A549 (cell line): ENCODE results near the gene SREBF1. TPM values are rescaled to one million over a fixed set of nuclear protein-coding genes. Genes with fewer than 3 reads are reported as not detected.

ENCODE experiments used
- ATAC-seq, 2 experiments: fragments of 200-7000 bp in 1 of 2; fragments of >200 bp in 1 of 2; cut with Nextera tagmentation in 1 of 2; cut with Tn5 transposase in 1 of 2; 3 replicates each; pipeline versions ENCODE4 v1.8.0 to v1.9.1; 2018 to 2020; ENCODE audit warnings: mild to moderate bottlenecking in 1 of 2, moderate library complexity in 1 of 2
- CTCF ChIA-PET: fragments of 300-600 bp; sonication (Branson Sonifier 250); formaldehyde crosslinking; extraction: SDS; loops from one replicate; lab custom pipeline; 2021; ENCODE audit warnings: antibody characterized with exemption, inconsistent platforms; lab: Yijun Ruan, JAX
- POLR2A ChIA-PET: fragments of 350-600 bp; formaldehyde crosslinking; extraction: SDS; loops from one replicate; lab custom pipeline; 2021; ENCODE audit warnings: antibody characterized with exemption, inconsistent platforms; lab: Yijun Ruan, JAX
- DNase-seq, 2 experiments: peaks; one replicate each; pipeline versions ENCODE4 v3.0.0 to v3.0.0-alpha.2; 2011 to 2016; ENCODE audit warnings: low read depth in 1 of 2, low spot score in 1 of 2
- FAIRE-seq: peaks from 2 replicates; lab custom pipeline; 2011; peaks lifted over from hg19 to GRCh38; lab: Jason Lieb, UNC
- H3K27ac ChIP-seq, 2 experiments: fragments of >200 bp; sonication (Bioruptor Twin); formaldehyde crosslinking; 3 replicates each; pipeline ENCODE4 v1.5.1; 2016 to 2017
- H3K4me1 ChIP-seq: fragments of >200 bp; sonication (Bioruptor Twin); formaldehyde crosslinking; 3 replicates; pipeline ENCODE4 v1.6.1; 2016
- H3K4me2 ChIP-seq: fragments of >200 bp; sonication (Bioruptor Twin); formaldehyde crosslinking; 3 replicates; pipeline ENCODE4 v1.6.1; 2016
- H3K4me3 ChIP-seq: fragments of >200 bp; sonication (Bioruptor Twin); formaldehyde crosslinking; 3 replicates; pipeline ENCODE4 v1.5.1; 2016
- H3K9me3 ChIP-seq: fragments of >200 bp; sonication (Bioruptor Twin); formaldehyde crosslinking; 3 replicates; pipeline ENCODE4 v1.6.1; 2016
- BHLHE40 ChIP-seq: IDR thresholded peaks from 2 replicates; pipeline ENCODE4 v1.6.1; 2012; ENCODE audit warnings: low read depth, low read length, inconsistent platforms
- CBX2 ChIP-seq: fragments of 200-600 bp; sonication (generic); IDR thresholded peaks from 2 replicates; pipeline ENCODE4 v1.6.1; 2016; ENCODE audit warnings: low read depth, mild to moderate bottlenecking, borderline replicate concordance
- CBX8 ChIP-seq: fragments of 200-600 bp; sonication (generic); IDR thresholded peaks from 2 replicates; pipeline ENCODE4 v1.6.1; 2016
- CEBPB ChIP-seq, 2 experiments: fragments of >200 bp in 1 of 2; sonication (Bioruptor Twin) in 1 of 2; formaldehyde crosslinking in 1 of 2; IDR thresholded peaks; 2 replicates each; pipeline ENCODE4 v1.6.1; 2012 to 2016
- CHD2 ChIP-seq: fragments of 150-350 bp; IDR thresholded peaks from 2 replicates; pipeline ENCODE4 v1.6.1; 2014; ENCODE audit warnings: low read length; ENCODE audit not compliant: partially characterized antibody
- EHF ChIP-seq: fragments of 250-450 bp; sonication (Bioruptor Pico); IDR thresholded peaks from 2 replicates; pipeline ENCODE4 v1.5.0; 2020; ENCODE audit warnings: mild to moderate bottlenecking
- ESRRA ChIP-seq: fragments of 150-350 bp; IDR thresholded peaks from 2 replicates; pipeline ENCODE4 v1.6.1; 2014; ENCODE audit warnings: mild to moderate bottlenecking, low read length, borderline replicate concordance
- FOSL2 ChIP-seq, 2 experiments: fragments of 450-650 bp in 1 of 2; fragments of >200 bp in 1 of 2; sonication (Bioruptor Twin) in 1 of 2; formaldehyde crosslinking; IDR thresholded peaks; 2 replicates each; pipeline versions ENCODE4 v1.5.0 to v1.6.1; 2016 to 2020; ENCODE audit warnings: mild to moderate bottlenecking in 1 of 2, moderate library complexity in 1 of 2
- HEYL ChIP-seq: fragments of 250-450 bp; sonication (Bioruptor Pico); IDR thresholded peaks from 2 replicates; pipeline ENCODE4 v1.8.0; 2021; ENCODE audit warnings: mild to moderate bottlenecking, moderate library complexity
- HOXB13 ChIP-seq: fragments of 250-450 bp; sonication (Bioruptor Pico); IDR thresholded peaks from 2 replicates; pipeline ENCODE4 v1.5.0; 2020; ENCODE audit warnings: low read depth, mild to moderate bottlenecking, moderate library complexity
- HOXB5 ChIP-seq: fragments of 250-450 bp; sonication (Bioruptor Pico); IDR thresholded peaks from 2 replicates; pipeline ENCODE4 v1.5.0; 2020; ENCODE audit warnings: mild to moderate bottlenecking, moderate library complexity
- JUN ChIP-seq, 2 experiments: fragments of >200 bp; sonication (Bioruptor Twin); formaldehyde crosslinking; IDR thresholded peaks; 2 replicates in 1 of 2; 3 replicates in 1 of 2; pipeline ENCODE4 v1.6.1; 2016 to 2017
- MYC ChIP-seq: IDR thresholded peaks from 2 replicates; pipeline ENCODE4 v1.6.1; 2012; ENCODE audit warnings: mild to moderate bottlenecking, inconsistent platforms, low read length, improper control_type of control experiment, borderline replicate concordance
- PHF8 ChIP-seq: fragments of 200-600 bp; sonication (generic); IDR thresholded peaks from 2 replicates; pipeline ENCODE4 v1.6.1; 2016; ENCODE audit warnings: low read depth, mild to moderate bottlenecking, antibody characterized with exemption, moderate library complexity, borderline replicate concordance
- POLR2A ChIP-seq: IDR thresholded peaks from 2 replicates; pipeline ENCODE4 v1.6.1; 2012; ENCODE audit warnings: mild to moderate bottlenecking, low read length
- POLR2AphosphoS2 ChIP-seq: conservative IDR thresholded peaks from 2 replicates; pipeline ENCODE4 v1.6.1; 2012; ENCODE audit warnings: low read length, improper control_type of control experiment, inconsistent platforms
- RAD21 ChIP-seq, 2 experiments: fragments of >200 bp in 1 of 2; sonication (Bioruptor Twin) in 1 of 2; formaldehyde crosslinking in 1 of 2; IDR thresholded peaks in 1 of 2; conservative IDR thresholded peaks in 1 of 2; 2 replicates in 1 of 2; 3 replicates in 1 of 2; pipeline ENCODE4 v1.6.1; 2012 to 2018; ENCODE audit warnings: inconsistent platforms in 1 of 2
- RFX5 ChIP-seq: fragments of 450-650 bp; IDR thresholded peaks from 2 replicates; pipeline ENCODE4 v1.7.1; 2014; ENCODE audit warnings: antibody characterized with exemption, mild to moderate bottlenecking, moderate library complexity
- RNF2 ChIP-seq: fragments of 200-600 bp; sonication (generic); IDR thresholded peaks from 2 replicates; pipeline ENCODE4 v1.6.1; 2016; ENCODE audit warnings: low read depth, mild to moderate bottlenecking, antibody characterized with exemption, moderate library complexity, borderline replicate concordance
- SMC3 ChIP-seq: fragments of >200 bp; sonication (Bioruptor Twin); formaldehyde crosslinking; IDR thresholded peaks from 3 replicates; pipeline ENCODE4 v1.6.1; 2018; ENCODE audit warnings: inconsistent platforms
- TP53 ChIP-seq: fragments of 250-450 bp; sonication (Bioruptor Pico); IDR thresholded peaks from 2 replicates; pipeline ENCODE4 v1.5.0; 2021; ENCODE audit warnings: mild to moderate bottlenecking, moderate library complexity
- ZFP36 ChIP-seq: fragments of 450-650 bp; IDR thresholded peaks from 2 replicates; pipeline ENCODE4 v1.6.1; 2014; ENCODE audit warnings: borderline replicate concordance; ENCODE audit not compliant: partially characterized antibody
- WGBS: methylation state at CpG from one replicate; pipeline ENCODE4 v1.1.6; 2017; ENCODE audit errors: missing lambda C conversion rate; 5-methylcytosine and 5-hydroxymethylcytosine counted together
- polyA plus RNA-seq, 4 experiments: library from polyadenylated mRNA; depleted of rRNA in 3 of 4; stranded (reverse); fragments of >200 nt; fragmentation: RNase III in 1 of 4; extraction: RNeasy Plus Mini Kit Qiagen cat#74134 plus additional on column Dnase treatment in 1 of 4; gene quantifications; 2 replicates in 3 of 4; 3 replicates in 1 of 4; pipeline ENCODE4 v1.2.3, GENCODE V29; 2011 to 2017
- TF ChIP-seq, protein P1 (sequence below): fragments of >200 bp; sonication (Bioruptor Twin); formaldehyde crosslinking; IDR thresholded peaks from 3 replicates; pipeline ENCODE4 v1.6.1; 2016
- TF ChIP-seq, protein P2 (sequence below): IDR thresholded peaks from 2 replicates; pipeline ENCODE4 v1.6.1; 2012
- TF ChIP-seq, protein P3 (sequence below): fragments of >200 bp; sonication (Bioruptor Twin); formaldehyde crosslinking; IDR thresholded peaks from 2 replicates; pipeline ENCODE4 v1.6.1; 2016

Gene SREBF1
- polyA plus RNA-seq, 2 of the 4 experiments (the other 2 are of a cell fraction): 47.4 to 159 TPM

DNA sequence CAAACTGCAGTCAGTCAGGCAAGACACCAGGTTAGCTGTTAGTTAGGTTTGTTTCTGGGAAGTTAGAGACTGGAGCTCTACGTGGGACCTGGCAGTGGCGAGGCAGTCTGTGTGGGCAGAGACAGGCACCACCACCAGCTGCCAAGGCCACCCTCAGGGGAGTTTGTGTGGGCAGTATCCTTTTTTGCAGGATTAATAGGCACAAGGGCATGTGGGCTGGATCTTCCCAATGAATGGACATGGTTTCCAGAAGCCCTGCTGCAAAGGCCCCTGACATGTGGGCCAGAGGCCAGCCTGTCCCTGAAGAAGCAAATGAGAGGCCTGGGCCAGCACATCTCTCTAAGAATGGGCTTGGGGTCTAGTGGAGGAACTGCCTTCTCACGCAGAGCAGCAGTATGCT, 19.2 kb upstream of the SREBF1 start:
- POLR2A ChIA-PET: interaction anchor here (1.2 kb wide), 1 partner anchor 18 kb away, joined by 3 read pairs; no protein-coding TSS in a partner anchor
- 95% methylated on average over 3 of the region's 3 CpGs for WGBS
- CTCF ChIA-PET: interaction anchor here (0.8 to 35.9 kb wide), 9 partner anchors 10 to 176 kb away, joined by 3 to 859 read pairs (median 7); no protein-coding TSS in a partner anchor
- DNase-seq: no peak
- no peak for ATAC-seq
- Histone ChIP-seq H3K4me3 (no peak overlapping the region), H3K27ac (peak overlapping the region in 1 of 2 experiments; percentile 29; a peak in 2 of 6 replicates), H3K9me3 (no peaks in the 10 kb centered on the region), H3K4me2 (no peak overlapping the region), H3K4me1 (peaks cover 8% of the 10 kb centered on the region; the same call in 2 of the 3 replicates)
- TF ChIP-seq POLR2AphosphoS2: no peak
- TF ChIP-seq RAD21 (conservative IDR thresholded peaks at IDR 0.05 in 1 of 2, IDR thresholded peaks at IDR 0.05 in 1 of 2): no peak
- no peak for TF ChIP-seq PHF8
- TF ChIP-seq HEYL: no peak
- no peak for TF ChIP-seq CBX2
- no peak for TF ChIP-seq HOXB5 (CRISPR knock-in tag)
- no peak for TF ChIP-seq RFX5
- TF ChIP-seq RNF2: no peak
- no peak for TF ChIP-seq FOSL2 (IDR thresholded peaks at IDR 0.05)
- TF ChIP-seq FOSL2 (CRISPR knock-in tag; IDR thresholded peaks at IDR 0.05): no peak
- TF ChIP-seq BHLHE40: no peak
- TF ChIP-seq ESRRA: no peak
- no peak for TF ChIP-seq TP53 (CRISPR knock-in tag)
- no peak for TF ChIP-seq JUN (IDR thresholded peaks at IDR 0.05)
- TF ChIP-seq POLR2A: no peak
- no peak for TF ChIP-seq EHF (CRISPR knock-in tag)
- no peak for TF ChIP-seq CBX8
- no peak for FAIRE-seq

DNA sequence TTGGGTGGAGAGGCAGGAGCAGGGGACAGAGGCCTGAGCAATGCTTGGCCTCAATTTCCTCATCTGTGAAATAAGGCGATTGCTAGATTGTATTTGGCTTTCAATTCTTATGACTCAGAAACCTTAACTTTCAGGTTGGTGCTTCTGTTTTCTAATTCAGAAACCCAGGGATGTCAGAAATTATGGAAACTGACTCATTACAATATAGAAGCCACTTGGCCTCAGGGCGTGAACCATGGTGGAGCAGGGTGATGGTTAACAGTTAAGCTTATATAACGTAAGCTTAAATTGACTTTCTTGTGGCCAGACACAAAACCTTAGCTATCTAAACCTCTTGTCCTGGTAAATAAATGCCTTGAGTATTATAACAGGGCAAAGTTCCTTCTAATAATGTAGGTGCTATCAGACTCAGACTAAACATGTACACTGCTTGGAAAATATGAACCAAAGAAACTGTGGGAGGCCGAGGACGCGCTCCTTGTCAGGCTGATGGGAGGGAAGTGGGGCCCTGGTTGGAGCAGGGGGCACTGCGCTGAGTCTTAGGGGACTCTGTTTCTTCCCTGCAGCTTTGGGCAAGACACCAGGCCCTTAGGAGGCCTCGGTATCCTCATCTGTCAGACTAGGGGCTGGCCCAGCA, 17.1 kb upstream of the SREBF1 start:
- ATAC-seq (no peak), FAIRE-seq (peak; percentile 51), DNase-seq (no peak)
- H3K4me1 ChIP-seq: peaks cover 25% of the 10 kb centered on the region
- ChIA-PET CTCF (interaction anchor here (0.8 to 35.9 kb wide), 7 partner anchors 12 to 181 kb away, joined by 3 to 859 read pairs (median 18); no protein-coding TSS in a partner anchor), POLR2A (interaction anchor here (1.1 to 1.7 kb wide), 2 partner anchors 13 to 17 kb away, joined by 3 to 6 read pairs; partner anchors contain the start of gene SREBF1)
- H3K4me3 ChIP-seq: no peak overlapping the region
- H3K27ac ChIP-seq: 0 out of 6 replicates have a peak overlapping the region, but pooled peaks of 1 of the 2 experiments have one; percentile 9
- no peaks in the 10 kb centered on the region for H3K9me3 ChIP-seq
- no peak overlapping the region for H3K4me2 ChIP-seq
- TF ChIP-seq POLR2A (no peak), HEYL (no peak), RNF2 (no peak), CEBPB (IDR thresholded peaks at IDR 0.05) (no peak), CHD2 (no peak)
- TF ChIP-seq, protein P1, sequence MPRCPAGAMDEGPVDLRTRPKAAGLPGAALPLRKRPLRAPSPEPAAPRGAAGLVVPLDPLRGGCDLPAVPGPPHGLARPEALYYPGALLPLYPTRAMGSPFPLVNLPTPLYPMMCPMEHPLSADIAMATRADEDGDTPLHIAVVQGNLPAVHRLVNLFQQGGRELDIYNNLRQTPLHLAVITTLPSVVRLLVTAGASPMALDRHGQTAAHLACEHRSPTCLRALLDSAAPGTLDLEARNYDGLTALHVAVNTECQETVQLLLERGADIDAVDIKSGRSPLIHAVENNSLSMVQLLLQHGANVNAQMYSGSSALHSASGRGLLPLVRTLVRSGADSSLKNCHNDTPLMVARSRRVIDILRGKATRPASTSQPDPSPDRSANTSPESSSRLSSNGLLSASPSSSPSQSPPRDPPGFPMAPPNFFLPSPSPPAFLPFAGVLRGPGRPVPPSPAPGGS: no peak
- 94% methylated on average over 8 of the region's 8 CpGs for WGBS

DNA sequence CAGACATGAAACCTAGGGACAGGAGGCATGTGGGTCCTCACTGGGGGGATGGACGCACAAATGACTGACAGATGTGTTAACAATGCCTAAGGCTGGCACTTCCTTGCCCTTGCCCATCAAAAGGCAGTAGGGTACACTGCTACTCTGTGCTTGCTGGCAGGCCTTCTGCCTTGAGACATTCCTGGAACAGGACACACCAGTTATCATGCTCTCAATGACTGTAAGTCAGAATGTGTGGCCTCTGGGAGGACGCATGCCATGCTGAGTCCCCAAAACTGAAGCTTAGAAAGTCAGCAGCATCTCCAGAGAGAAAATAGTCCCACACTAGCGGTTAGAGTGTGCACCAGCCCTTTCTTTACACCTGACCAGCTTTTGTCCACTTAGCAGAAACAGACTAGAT, 16.1 kb upstream of the SREBF1 start:
- CTCF ChIA-PET: interaction anchor here (0.9 to 35.9 kb wide), 5 partner anchors 8 to 173 kb away, joined by 4 to 859 read pairs (median 18); no protein-coding TSS in a partner anchor
- no peak overlapping the region for H3K27ac ChIP-seq
- TF ChIP-seq, protein P2, sequence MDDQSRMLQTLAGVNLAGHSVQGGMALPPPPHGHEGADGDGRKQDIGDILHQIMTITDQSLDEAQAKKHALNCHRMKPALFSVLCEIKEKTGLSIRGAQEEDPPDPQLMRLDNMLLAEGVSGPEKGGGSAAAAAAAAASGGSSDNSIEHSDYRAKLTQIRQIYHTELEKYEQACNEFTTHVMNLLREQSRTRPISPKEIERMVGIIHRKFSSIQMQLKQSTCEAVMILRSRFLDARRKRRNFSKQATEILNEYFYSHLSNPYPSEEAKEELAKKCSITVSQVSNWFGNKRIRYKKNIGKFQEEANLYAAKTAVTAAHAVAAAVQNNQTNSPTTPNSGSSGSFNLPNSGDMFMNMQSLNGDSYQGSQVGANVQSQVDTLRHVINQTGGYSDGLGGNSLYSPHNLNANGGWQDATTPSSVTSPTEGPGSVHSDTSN: no peak
- TF ChIP-seq HOXB13 (CRISPR knock-in tag) (no peak), SMC3 (no peak), CEBPB (IDR thresholded peaks at IDR 0.05) (no peak), ZFP36 (no peak), MYC (no peak)
- TF ChIP-seq, protein P3, sequence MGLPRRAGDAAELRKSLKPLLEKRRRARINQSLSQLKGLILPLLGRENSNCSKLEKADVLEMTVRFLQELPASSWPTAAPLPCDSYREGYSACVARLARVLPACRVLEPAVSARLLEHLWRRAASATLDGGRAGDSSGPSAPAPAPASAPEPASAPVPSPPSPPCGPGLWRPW: no peak
- TF ChIP-seq, all 56 proteins: peak for 0
- FAIRE-seq: no peak
- POLR2A ChIA-PET: no interaction called here
- DNase-seq: no peak
- ATAC-seq: no peak
- WGBS: 89% methylated on average over 3 of the region's 3 CpGs
- Histone ChIP-seq H3K4me3 (no peak overlapping the region), H3K4me2 (no peak overlapping the region), H3K4me1 (peaks cover 27% of the 10 kb centered on the region), H3K9me3 (no peaks in the 10 kb centered on the region)
